ENCODE measurements around the gene GRID1.

DNA sequence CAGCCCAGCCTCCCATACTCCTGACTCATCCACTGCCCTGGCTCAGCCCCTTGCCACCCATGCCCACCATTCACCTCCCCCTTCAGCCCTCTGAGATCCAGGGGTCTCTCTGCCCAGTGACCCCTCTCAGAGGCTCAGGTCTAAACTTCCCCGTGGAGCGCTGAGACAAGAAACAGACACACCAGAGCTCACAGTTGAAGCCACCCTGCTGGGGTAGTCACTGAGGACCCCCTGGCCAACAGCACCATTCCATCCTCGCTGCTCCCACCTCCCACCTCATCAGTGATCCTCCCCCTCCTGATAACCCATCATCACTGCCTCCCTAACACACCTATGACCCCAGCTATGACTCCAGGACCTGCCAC, 100.7 kb downstream of the GRID1 start:
- TF ChIP-seq, protein P1, sequence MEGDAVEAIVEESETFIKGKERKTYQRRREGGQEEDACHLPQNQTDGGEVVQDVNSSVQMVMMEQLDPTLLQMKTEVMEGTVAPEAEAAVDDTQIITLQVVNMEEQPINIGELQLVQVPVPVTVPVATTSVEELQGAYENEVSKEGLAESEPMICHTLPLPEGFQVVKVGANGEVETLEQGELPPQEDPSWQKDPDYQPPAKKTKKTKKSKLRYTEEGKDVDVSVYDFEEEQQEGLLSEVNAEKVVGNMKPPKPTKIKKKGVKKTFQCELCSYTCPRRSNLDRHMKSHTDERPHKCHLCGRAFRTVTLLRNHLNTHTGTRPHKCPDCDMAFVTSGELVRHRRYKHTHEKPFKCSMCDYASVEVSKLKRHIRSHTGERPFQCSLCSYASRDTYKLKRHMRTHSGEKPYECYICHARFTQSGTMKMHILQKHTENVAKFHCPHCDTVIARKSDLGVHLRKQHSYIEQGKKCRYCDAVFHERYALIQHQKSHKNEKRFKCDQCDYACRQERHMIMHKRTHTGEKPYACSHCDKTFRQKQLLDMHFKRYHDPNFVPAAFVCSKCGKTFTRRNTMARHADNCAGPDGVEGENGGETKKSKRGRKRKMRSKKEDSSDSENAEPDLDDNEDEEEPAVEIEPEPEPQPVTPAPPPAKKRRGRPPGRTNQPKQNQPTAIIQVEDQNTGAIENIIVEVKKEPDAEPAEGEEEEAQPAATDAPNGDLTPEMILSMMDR (IDR thresholded peaks at IDR 0.05), result no peak
- TF ChIP-seq POLR2A (IDR thresholded peaks at IDR 0.05), result no peak

Data from thyroid gland (tissue), 4 donors.